Endometrial microvascular endothelial cells (primary cell): ENCODE results near the gene GNB2. TPM values are rescaled to one million over a fixed set of nuclear protein-coding genes. Genes with fewer than 3 reads are reported as not detected.
"Not testable (repeated sequence)": the region's sequence is repeated elsewhere in the genome, so short reads cannot be mapped to it uniquely, and the experiment has no call there.

Experiments
- in situ Hi-C: cut with HindIII; loops from 2 replicates; pipeline ENCODE4 v1.10.0; 2017; ENCODE audit warnings: low sequenced_read_pairs, low pct_unique_long_range_greater_than_20kb; ENCODE audit errors: inconsistent ontology term
- total RNA-seq: library from RNA; depleted of rRNA; stranded (reverse); fragments of >200 nt; gene quantifications from one replicate; pipeline ENCODE4 v1.2.3, GENCODE V29; 2015; ENCODE audit errors: inconsistent ontology term

Gene GNB2
- total RNA-seq, 1 donor from 2014 or later, result 301 TPM

GRCh38 chr7:100689230-100690135 is 15.9 kb downstream of the GNB2 start:
- in situ Hi-C loops, result no loop called here

GRCh38 chr7:100691676-100692577 is 18.4 kb downstream of the GNB2 start:
- in situ Hi-C loops, result no loop called here

- in situ Hi-C loops, result no loop called here
These were observed 19.0 kb downstream of the GNB2 start for GRCh38 chr7:100692578-100692961.

- in situ Hi-C loops, result no loop called here
These were observed 20.0 kb downstream of the GNB2 start for GRCh38 chr7:100693312-100694097.

GRCh38 chr7:100694098-100694745 is 20.7 kb downstream of the GNB2 start, which contains the start of gene GIGYF1:
GIGYF1 (minus strand) TSS chr7:100694250; CDS start chr7:100688238, 6,012 bp downstream.
- in situ Hi-C loops, result no loop called here

- in situ Hi-C loops, result no loop called here
These were observed 22.6 kb downstream of the GNB2 start for GRCh38 chr7:100696123-100696521.

- in situ Hi-C loops, result no loop called here
These were observed 25.5 kb downstream of the GNB2 start for GRCh38 chr7:100699018-100699417.

GRCh38 chr7:100701089-100701488 is 27.5 kb downstream of the GNB2 start:
- in situ Hi-C loops, result not testable (repeated sequence)

GRCh38 chr7:100705320-100705752 is 31.8 kb downstream of the GNB2 start:
- in situ Hi-C loops, result no loop called here

- in situ Hi-C loops, result no loop called here
These were observed 32.5 kb downstream of the GNB2 start, which contains the start of gene POP7 for GRCh38 chr7:100705753-100706671. POP7 (plus strand) TSS chr7:100706121; CDS start chr7:100706831, 710 bp downstream.

GRCh38 chr7:100706672-100707311 is 33.3 kb downstream of the GNB2 start:
- in situ Hi-C loops, result no loop called here

GRCh38 chr7:100708395-100708794 is 34.9 kb downstream of the GNB2 start:
- in situ Hi-C loops, result no loop called here

- in situ Hi-C loops, result no loop called here
These were observed 36.9 kb downstream of the GNB2 start for GRCh38 chr7:100710452-100710851.

GRCh38 chr7:100711369-100711768 is 37.8 kb downstream of the GNB2 start:
- in situ Hi-C loops, result no loop called here

GRCh38 chr7:100714725-100715124 is 41.2 kb downstream of the GNB2 start:
- in situ Hi-C loops, result no loop called here

GRCh38 chr7:100717073-100717472 is 43.5 kb downstream of the GNB2 start:
- in situ Hi-C loops, result not testable (repeated sequence)
